Mesothelial cell of epicardium (in vitro differentiated cells): Measurements from ENCODE around the gene ZNRF4. TPM values are rescaled to one million over a fixed set of nuclear protein-coding genes. Genes with fewer than 3 reads are reported as not detected.

Source experiments
- DNase-seq, 2 experiments: peaks; one replicate each; pipeline ENCODE4 v3.0.0; 2021; ENCODE audit warnings: low spot score in 2 of 2; ENCODE audit not compliant: unreplicated experiment in 2 of 2
- H3K27ac Mint-ChIP-seq: 2 replicates; pipeline ENCODE4 v1.8.0; 2021; ENCODE audit warnings: mixed read lengths
- H3K27me3 Mint-ChIP-seq: 2 replicates; pipeline ENCODE4 v1.8.0; 2021; ENCODE audit warnings: low read depth, mixed read lengths
- H3K36me3 Mint-ChIP-seq: 2 replicates; pipeline ENCODE4 v1.8.0; 2021; ENCODE audit warnings: mixed read lengths
- H3K4me1 Mint-ChIP-seq: 2 replicates; pipeline ENCODE4 v1.8.0; 2021; ENCODE audit warnings: mixed read lengths
- H3K4me3 Mint-ChIP-seq: 2 replicates; pipeline ENCODE4 v1.8.0; 2021; ENCODE audit warnings: mild to moderate bottlenecking, moderate library complexity, mixed read lengths
- H3K9me3 Mint-ChIP-seq: 2 replicates; pipeline ENCODE4 v1.8.0; 2021; ENCODE audit warnings: mixed read lengths
- CTCF ChIP-seq: fragments of 200-600 bp; sonication (generic); IDR thresholded peaks from one replicate; pipeline ENCODE4 v1.5.0; 2021; ENCODE audit warnings: antibody characterized with exemption; ENCODE audit not compliant: unreplicated experiment
- total RNA-seq: library from RNA; stranded (reverse); gene quantifications from 3 replicates; pipeline ENCODE4 v1.2.1, GENCODE V29; 2021

The ZNRF4 gene
- total RNA-seq, 1 donor from 2014 or later: not detected

GRCh38 chr19:5450482-5451126 lies 4.6 kb upstream of the ZNRF4 start:
- H3K27ac Mint-ChIP-seq: no peak overlapping the region
- no peak for DNase-seq
- H3K9me3 Mint-ChIP-seq: no peaks in the 10 kb centered on the region
- H3K27me3 Mint-ChIP-seq: peaks cover 31% of the 10 kb centered on the region
- H3K36me3 Mint-ChIP-seq: no peaks in the 10 kb centered on the region
- no peaks in the 10 kb centered on the region for H3K4me1 Mint-ChIP-seq
- H3K4me3 Mint-ChIP-seq: no peak overlapping the region
- TF ChIP-seq CTCF: no peak

GRCh38 chr19:5451494-5451893 lies 3.7 kb upstream of the ZNRF4 start:
- no peak overlapping the region for H3K4me3 Mint-ChIP-seq
- no peaks in the 10 kb centered on the region for H3K36me3 Mint-ChIP-seq
- TF ChIP-seq CTCF: no peak
- no peak overlapping the region for H3K27ac Mint-ChIP-seq
- no peaks in the 10 kb centered on the region for H3K4me1 Mint-ChIP-seq
- H3K9me3 Mint-ChIP-seq: no peaks in the 10 kb centered on the region
- H3K27me3 Mint-ChIP-seq: peaks cover 31% of the 10 kb centered on the region
- no peak for DNase-seq

- Mint-ChIP-seq H3K27me3 (peaks cover 24% of the 10 kb centered on the region), H3K36me3 (no peaks in the 10 kb centered on the region), H3K27ac (no peak overlapping the region), H3K4me1 (no peaks in the 10 kb centered on the region), H3K9me3 (no peaks in the 10 kb centered on the region), H3K4me3 (no peak overlapping the region)
- no peak for TF ChIP-seq CTCF
- no peak for DNase-seq
Observed at GRCh38 chr19:5452594-5453565, 2.3 kb upstream of the ZNRF4 start.

- peaks cover 10% of the 10 kb centered on the region for H3K27me3 Mint-ChIP-seq
- H3K27ac Mint-ChIP-seq: no peak overlapping the region
- H3K36me3 Mint-ChIP-seq: no peaks in the 10 kb centered on the region
- no peak for TF ChIP-seq CTCF
- no peak for DNase-seq
- no peaks in the 10 kb centered on the region for H3K9me3 Mint-ChIP-seq
- H3K4me1 Mint-ChIP-seq: no peaks in the 10 kb centered on the region
- no peak overlapping the region for H3K4me3 Mint-ChIP-seq
Observed at GRCh38 chr19:5454743-5455142, 474 bp upstream of the ZNRF4 start.

- no peak for DNase-seq
- no peaks in the 10 kb centered on the region for H3K27me3 Mint-ChIP-seq
- no peak overlapping the region for H3K4me3 Mint-ChIP-seq
- H3K36me3 Mint-ChIP-seq: no peaks in the 10 kb centered on the region
- no peaks in the 10 kb centered on the region for H3K4me1 Mint-ChIP-seq
- no peaks in the 10 kb centered on the region for H3K9me3 Mint-ChIP-seq
- no peak overlapping the region for H3K27ac Mint-ChIP-seq
- no peak for TF ChIP-seq CTCF
Observed at GRCh38 chr19:5456130-5456840, 1.1 kb downstream of the ZNRF4 start.
